Measurements from ENCODE around the gene ZBTB16.
"Not testable (repeated sequence)": the region's sequence is repeated elsewhere in the genome, so short reads cannot be mapped to it uniquely, and the experiment has no call there.

Gene ZBTB16

GRCh38 chr11:114044042-114044871, 15.3 kb upstream of the ZBTB16 start:
- no peak for DNase-seq

DNA sequence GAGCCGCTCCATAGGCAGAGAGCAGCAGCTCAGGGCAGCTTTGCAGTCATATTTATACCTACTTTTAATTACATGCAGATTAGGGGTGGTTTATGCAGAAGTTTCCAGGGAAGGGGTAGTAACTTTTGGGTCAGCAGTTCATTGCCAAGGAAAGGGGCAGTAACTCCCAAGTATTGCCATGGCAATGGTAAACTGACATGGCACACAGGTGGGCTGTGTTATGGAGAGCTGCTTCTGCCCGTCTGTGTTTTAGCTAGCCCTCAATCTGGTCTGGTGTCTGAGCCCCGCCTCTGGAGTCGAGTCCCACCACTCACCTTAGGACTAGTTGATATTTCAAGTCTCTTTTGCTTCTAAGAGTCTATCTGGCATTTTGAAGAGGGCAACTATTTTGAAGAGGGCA, 12.2 kb upstream of the ZBTB16 start:
- DNase-seq: no peak

GRCh38 chr11:114049050-114049449, 10.5 kb upstream of the ZBTB16 start:
- no peak for DNase-seq

GRCh38 chr11:114049766-114050165, 9.7 kb upstream of the ZBTB16 start:
- not testable (repeated sequence) for DNase-seq

GRCh38 chr11:114050258-114050927, 9.1 kb upstream of the ZBTB16 start:
- no peak for DNase-seq

DNA sequence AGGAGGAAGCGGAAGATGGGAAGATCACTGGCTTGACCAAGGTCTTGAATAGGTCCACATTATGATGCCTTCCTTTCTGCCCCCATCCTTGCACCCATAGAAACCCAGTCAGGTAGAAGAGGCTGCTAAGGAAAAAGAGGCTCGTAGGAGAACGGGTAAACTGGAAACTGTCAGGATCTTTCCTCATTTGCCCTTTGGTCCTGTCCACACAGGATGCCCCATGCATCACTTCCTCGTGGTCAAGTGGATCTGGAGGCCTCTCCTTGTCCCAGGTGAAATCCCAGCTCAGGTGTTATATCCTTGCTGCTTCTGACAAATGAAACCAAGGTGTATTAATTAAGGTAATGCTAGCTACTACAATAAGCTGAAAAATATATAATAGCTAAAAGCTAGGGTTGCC, 8.0 kb upstream of the ZBTB16 start:
- no peak for DNase-seq

- DNase-seq: no peak
Measured at GRCh38 chr11:114052160-114052559, 7.4 kb upstream of the ZBTB16 start.

- DNase-seq: no peak
Measured at GRCh38 chr11:114053406-114053805, 6.1 kb upstream of the ZBTB16 start.

- DNase-seq: no peak
Measured at GRCh38 chr11:114054806-114055205, 4.7 kb upstream of the ZBTB16 start.

DNA sequence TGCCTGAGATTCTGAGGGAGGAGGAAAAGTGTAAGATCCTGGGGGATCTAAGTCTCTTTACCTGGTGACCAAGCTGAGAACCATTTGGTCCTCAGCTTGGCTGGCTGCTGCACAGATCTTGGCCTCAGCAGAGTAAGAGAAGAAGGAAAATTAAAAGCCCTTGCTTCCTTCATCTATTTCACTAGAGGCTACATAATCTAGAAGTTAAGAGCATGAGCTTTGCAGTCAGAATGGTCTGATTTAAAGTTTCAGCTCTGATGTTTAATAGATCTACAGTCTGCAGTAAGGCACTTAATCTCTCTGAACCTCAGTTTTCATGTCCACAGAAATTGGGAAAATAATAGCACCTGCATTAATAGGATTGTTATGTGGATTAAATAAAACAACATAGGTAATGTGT, 3.1 kb upstream of the ZBTB16 start:
- DNase-seq: no peak

DNA sequence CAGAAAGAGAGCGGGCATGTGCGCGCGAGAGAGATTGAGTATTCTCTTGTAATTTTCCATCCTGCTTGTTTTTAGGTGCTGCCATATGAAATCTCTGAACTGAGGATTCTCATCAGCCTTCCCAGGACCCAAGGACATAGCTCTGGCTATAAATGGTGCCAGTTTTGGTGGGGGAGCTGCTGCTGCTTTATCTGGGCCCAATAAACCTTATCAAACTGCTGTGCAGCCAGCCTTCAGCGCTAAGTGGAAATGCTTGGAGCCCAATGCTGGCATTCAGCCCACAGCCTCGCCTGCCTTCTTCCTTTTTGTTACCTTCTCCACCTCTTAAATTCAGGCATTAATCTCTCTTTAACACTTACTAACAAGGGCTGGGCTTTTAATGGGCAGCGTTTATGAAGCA, 2.4 kb upstream of the ZBTB16 start:
- no peak for DNase-seq

- no peak for DNase-seq
Measured at GRCh38 chr11:114057605-114058004, 1.9 kb upstream of the ZBTB16 start.

DNA sequence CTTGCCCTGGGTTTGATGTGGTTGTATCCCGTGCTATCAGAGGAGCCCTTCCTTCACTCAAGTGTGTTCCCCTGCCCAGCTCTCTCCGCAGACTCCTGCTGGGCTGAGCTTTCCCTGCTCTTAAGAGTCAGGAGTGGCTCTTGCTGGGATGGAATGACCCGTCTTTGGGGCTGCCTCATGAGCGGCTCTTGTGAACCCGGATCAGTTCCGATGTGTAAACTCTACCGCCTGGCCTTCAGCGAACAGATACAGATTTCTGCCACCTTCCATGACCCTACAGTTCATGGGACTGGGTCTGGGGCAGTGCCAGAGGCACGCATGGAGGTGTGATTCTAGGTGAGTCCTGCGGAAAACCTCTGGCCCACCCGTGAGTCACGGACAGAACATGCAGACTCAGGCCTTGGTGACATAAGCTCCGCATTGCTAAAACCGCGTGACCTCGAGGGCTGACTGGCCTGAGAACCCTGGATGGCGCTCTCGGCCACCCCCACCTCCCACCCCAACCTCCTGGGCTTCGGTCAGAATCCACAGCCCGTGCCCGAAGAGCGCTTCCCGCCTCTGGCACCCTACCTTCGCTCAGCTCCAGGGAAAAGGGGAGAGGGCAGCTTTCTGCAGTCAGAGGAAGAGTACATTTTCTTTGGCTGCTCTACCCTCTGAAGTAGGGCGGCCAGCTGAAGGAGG, 1.3 kb upstream of the ZBTB16 start:
- no peak for DNase-seq

GRCh38 chr11:114058871-114059277, 637 bp upstream of the ZBTB16 start:
- no peak for DNase-seq

- no peak for DNase-seq
Measured at GRCh38 chr11:114059984-114060391, 477 bp downstream of the ZBTB16 start.

DNA sequence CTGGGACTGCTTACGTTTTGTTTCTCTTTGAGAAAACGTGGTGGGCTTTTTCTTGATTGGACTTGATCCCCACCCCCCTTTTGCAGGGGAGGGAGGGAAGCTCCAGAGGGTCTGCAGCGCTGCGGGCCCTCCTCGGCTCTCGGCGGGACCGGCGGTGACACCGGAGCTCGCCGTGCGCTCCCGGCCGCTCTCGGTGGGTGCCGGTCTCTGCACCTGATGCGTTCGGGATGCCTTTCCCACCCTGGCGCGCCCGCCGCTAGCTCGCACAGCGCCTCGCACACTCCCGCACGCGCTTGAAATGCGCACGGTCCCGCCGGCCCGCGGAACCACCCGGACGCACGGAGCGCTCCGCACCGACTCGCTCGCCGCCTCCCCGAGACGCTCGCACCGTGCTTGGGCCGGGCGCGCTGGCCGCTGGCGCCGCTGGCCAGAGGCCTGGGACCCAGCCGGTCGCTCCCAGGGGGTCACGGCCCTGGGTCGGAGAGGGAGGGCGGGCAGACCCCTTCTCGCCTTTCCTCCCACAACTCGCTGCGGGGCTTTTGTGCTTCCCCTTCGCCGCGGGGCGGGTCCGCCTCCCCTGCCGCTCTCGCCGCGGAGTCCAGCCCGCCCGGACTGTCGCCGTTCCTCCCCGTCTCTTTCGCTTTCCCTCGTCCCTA, 1.0 kb downstream of the ZBTB16 start:
- DNase-seq: no peak

GRCh38 chr11:114061048-114061680, 1.7 kb downstream of the ZBTB16 start:
- DNase-seq: no peak

- no peak for DNase-seq
Measured at GRCh38 chr11:114061681-114062049, 2.2 kb downstream of the ZBTB16 start.

GRCh38 chr11:114062272-114062671, 2.8 kb downstream of the ZBTB16 start:
- no peak for DNase-seq

- no peak for DNase-seq
Measured at GRCh38 chr11:114063149-114063828, 3.8 kb downstream of the ZBTB16 start.

- no peak for DNase-seq
Measured at GRCh38 chr11:114063829-114064201, 4.3 kb downstream of the ZBTB16 start.

DNA sequence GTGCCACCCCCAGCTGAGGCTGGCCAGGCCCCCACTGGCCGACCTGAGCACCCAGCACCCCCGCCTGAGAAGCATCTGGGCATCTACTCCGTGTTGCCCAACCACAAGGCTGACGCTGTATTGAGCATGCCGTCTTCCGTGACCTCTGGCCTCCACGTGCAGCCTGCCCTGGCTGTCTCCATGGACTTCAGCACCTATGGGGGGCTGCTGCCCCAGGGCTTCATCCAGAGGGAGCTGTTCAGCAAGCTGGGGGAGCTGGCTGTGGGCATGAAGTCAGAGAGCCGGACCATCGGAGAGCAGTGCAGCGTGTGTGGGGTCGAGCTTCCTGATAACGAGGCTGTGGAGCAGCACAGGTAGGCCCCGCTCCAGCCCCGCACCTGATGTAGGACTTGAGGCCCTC, 4.7 kb downstream of the ZBTB16 start:
- no peak for DNase-seq

All from SHP77 (cell line).